HG03469 (cell line): ENCODE measurements around the gene ZNF148.

Experiments
- ATAC-seq: cut with Tn5 transposase; IDR thresholded peaks from one replicate; pipeline ENCODE4 v1.9.1; 2021; ENCODE audit warnings: mild to moderate bottlenecking, moderate library complexity, moderate number of reproducible peaks; ENCODE audit not compliant: unreplicated experiment

The ZNF148 gene

DNA sequence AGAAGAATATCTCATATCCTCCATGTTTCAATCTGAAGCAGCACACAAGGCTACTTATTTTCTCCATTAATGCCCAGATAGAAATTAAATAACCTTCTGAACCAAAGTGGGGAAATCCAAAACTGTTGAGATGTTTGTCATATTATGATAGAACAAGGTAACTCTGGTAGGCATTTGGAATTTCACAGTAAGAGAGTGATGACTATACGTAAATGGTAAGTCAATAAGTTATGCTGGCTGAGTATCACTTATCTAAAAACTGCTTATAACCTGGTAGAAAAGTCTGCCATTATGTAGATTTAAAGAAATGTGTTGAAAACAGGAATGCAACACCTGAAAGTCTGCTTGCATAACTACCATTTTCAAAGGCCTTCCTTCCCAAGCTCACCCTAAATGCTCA lies 145.4 kb downstream of the ZNF148 start:
- no peak for ATAC-seq

DNA sequence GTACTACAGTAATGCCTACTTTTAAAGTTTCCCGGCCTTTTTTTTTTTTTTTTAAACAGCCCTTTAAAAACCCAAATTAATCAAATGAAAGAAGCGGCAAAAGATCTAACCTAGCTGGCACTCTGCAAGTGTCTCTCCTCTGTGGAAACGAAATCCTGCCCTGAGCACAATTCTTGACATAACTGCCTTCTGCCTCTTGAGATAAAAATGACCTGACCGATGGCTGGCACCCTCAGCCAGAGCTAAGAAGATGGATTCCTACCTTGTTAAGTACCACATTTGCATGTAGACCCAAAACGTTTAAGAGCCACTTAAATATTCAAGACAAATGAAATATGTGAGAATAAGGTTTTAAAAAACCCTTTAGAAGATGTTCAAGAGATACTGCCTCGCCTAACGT lies 146.0 kb downstream of the ZNF148 start:
- no peak for ATAC-seq

DNA sequence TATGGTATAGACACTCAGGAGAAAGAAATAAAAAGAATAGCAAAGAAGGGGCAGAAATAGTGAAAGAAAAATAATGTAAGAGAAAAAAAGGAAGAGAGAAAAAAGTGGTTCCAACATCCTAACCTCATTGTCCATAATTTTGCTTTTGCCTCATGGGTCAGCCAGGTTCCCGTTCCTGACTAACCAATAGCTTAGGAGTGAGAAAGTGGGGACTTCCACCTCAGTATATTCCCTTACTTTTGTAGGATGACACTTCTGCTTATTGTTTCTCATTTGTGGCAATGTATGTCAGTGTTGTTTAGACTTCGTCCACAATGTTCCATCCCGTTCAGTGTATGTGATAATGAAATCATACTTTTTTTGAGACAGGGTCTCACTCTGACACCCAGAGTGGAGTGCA lies 153.3 kb downstream of the ZNF148 start:
- ATAC-seq, result no peak

DNA sequence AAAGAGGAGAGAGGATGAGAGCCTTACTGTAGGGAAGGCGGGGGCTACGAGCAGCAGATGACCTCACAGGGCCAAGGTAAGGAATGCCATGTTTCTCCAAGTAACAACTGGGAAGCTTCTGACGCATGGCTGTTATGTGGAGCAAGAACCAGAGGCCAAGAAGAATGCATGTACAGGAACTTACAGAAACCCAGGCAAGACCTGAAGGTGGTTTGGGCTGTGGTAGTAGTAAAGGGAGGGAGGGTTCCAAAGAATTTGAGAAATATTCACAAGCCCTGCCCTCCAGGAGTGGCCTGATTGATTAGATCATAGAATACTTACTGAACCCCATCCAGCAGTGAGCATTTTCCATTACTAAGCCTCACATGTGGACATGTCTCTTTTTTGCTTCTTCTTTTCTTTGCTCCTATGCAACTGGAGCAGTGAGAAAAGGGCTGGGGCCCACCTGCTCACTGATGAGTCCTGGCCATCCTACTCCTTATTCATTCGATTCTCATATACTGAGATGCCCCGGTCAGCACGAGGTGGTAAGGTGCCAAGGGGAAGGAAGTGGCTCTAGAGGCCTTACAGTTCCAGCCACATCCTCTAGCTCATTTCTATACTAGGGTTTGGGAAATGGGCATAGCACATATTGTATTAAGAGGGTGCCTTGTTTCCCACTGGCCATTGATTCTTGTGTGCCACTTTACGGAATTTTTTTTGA lies 154.2 kb downstream of the ZNF148 start:
- ATAC-seq, result no peak

DNA sequence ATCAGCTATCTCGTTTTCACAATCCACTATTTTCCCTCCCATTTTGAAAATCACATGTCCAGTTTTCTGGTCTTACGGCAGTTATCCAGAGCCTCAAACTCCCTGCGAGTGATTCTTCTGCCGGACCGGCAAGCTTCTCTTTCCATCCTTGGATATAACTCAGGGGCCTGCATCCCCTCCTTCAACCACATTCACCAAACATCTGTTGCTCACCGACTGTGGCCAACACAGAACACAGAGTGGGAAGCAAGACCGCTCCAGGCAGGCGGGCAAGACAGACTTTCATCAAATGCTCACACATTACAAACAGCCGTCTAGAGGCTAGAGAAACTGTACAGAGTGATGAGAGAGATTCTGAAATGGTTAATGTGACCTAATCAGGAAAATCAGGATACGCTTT lies 154.9 kb downstream of the ZNF148 start:
- ATAC-seq, result no peak

DNA sequence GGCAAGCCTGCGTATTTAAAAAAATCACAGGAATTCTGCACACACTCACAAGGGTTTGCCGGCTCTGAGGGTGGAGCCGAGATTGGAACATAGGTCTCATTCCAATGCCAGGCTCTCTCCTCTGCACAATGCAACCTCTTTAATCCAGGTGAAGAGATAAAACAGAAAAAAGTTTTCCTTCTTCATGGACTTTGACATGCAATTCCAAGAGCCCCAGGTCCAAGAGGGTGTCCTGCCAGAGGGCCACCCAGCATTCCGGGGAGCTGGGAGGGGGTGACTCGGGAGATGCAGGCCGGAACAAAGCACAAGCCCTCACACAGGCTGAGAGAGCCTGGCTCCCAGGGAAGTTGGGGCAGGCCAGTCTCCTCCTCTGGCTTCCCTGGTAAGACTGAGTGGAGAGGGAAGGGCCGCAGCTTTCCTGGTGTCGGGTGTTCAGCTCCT lies 155.8 kb downstream of the ZNF148 start:
- ATAC-seq, result no peak

DNA sequence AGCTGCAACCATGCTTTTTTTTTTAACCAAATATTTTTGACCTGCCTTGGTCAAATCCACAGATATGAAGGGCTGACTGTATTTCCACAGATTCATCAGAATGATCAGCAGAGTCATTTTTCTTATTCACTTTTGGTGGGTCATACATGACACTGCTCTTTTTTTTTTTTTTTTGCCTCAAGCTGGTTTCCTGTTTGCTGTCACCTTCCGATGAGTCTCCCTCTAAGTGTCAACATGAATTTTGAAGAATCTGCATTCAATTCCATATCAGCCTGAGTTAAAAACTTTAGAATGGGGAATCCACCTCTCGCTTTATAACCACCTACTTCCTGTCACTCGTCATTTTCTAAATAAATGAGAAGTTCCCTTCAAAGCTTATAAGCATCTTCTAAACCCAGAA lies 160.4 kb downstream of the ZNF148 start:
- no peak for ATAC-seq

DNA sequence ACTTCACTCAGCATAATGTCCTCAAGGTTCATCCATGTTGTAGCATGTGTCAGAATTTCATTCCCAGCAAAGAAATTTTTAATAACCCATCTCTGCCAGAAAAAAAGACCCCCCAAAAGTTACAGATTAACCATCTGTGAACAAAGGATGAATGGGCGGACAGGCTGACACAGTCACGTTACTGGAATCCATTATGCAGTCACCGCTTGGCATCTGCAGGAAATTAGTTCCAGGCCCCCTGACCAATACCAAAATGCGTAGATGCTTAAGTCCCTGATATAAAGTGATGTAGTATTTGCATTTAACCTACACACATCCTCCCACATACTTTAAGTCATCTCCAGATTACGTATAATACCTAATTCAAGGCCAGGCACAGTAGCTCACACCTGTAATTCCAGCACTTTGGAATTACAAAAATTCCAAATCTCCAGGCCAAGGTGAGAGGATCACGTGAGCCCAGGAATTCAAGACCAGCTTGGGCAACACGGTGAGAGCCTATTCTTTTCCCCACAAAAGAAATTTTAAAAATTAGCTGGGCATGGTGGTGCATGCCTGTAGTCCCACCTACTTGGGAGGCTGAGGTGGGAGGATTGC lies 161.1 kb downstream of the ZNF148 start:
- no peak for ATAC-seq

DNA sequence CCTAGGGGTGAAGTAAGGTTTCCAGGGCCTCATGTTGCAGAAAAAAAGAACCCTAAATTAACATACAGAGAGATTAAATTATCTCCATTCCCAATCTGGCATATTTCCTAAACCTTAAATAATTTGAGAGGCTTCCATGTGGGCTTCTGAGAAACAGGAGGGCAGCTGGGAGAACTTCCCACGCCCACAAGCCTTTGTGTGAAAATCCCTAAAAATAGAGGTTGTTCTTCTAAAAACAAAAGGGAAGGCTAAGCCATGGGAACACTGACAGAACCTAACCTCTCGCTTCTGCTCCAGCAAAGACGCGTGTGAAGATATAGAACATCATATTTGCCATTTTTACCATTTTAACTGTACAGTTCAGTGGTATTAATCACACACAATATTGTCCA lies 161.8 kb downstream of the ZNF148 start:
- no peak for ATAC-seq

DNA sequence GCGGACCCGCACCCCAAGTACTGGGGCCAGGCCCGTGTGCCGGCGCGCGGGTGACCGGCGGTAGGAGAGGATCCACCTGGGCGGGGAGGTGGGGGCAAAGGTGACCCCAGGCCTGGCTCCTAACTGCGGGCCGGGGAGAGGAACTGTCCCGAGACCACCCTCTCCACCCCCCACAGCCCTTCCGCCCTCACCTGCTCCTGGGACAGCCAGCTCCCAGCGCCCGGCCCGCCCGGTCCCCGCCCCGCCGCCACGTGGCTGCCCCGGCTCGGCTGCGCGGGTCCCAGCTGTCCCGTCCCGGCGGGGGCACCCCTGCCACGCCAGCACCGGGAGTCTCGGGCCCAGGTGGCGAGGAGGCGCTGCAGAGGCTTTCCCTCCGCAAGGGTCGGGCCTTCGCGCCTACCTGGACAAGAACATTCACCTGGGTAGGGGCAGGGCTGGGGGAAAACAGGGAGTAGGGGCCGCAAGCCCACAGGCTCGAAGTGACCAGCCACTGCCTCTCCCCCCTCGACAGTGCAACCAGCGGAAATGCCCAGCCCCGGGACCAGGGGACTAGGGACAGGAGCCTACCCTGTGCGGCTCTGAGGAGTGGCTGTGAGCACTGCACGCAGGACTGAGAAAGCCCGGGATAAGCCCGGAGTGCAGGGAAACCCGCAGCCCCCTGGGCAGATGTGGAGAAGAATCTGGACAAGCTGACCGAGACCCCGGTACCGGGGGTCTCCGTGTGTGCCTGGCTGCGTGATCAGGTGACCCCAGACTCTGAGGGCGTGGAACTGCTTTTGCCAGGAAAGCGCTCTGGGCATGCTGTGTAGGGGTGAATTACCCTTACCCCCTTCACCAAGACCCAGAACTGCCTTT lies 162.4 kb downstream of the ZNF148 start, which contains the start of gene SLC12A8:
Gene SLC12A8, minus strand, starts transcription at position 240 of the 855 bp plus-strand sequence. CDS start 1,399 bp downstream, outside the sequence.
- ATAC-seq, result no peak

DNA sequence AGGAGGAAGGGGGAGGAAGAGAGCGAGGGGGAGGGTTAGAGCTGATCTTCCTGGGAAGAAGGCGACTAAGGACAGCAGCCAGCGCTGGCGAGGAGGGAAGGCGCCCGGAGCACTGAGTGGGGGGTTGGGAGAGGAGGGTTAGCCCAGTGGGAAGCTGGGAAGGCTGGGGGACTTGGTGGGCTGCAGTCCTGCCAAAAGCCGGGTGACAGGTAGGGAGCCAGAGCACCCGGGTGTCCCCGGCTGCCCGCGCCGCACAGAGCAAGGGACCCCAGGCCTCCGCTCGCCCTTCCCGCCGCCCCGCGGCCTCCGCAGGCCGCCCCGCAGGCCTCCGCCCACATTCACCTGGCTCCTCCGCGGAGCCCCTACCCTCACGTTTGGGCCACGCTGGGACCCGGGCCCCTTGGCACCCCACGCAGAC lies 163.0 kb downstream of the ZNF148 start:
- ATAC-seq, result no peak

DNA sequence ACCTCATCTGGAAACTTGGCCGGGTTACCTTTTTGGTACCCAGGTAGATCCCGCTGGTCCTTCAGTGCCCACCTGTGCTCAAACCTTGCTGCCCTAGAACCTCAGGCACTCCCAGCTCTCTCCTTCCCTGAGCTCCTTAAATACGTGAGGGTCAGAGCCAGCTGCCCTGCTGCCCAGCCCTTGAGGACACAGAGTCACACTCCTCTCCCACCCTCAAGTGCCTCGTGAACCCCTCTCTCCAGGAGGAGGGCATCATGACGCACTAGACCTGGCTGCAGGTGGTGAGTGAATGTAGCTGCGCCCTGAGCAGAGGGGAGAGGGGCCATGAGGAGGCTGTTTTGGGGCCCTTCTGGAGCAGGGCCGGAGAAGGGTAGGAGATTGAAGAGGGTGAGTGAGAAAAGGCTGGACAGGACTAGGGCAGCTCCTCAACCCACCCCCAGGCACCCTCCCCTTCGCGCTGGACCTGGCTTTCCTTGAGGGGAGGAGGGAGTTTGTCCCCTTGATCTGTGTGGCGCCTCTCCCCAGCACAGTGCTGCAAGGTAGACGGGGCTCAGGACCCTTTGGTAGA lies 163.5 kb downstream of the ZNF148 start:
- no peak for ATAC-seq

DNA sequence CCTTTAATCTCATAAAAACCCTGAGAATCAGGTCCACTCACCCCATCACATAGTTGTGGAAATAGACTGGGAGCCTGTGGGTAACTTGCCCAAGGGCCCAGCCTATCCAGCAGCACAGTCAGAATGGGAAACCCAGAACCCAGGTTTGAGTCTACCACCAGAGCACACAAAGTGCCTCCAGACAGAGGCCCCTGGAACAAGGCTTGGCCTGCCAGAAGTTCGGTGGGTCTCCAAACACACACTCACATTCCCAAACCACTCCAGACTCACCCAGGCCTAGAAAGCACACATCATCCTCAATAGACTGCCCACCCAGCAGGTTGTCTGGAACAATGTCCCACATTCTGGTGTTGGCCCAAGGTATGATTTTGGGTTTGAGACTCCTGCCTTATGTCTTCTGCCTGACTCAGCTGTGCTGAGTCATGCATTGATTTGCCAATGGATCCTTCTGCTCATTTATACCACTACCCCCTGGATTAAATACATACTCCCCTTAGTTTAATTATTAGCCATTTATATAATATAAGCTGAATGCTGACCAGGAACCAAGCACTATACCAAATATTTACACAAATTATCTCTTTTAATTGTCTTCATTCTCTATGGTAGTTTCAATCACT lies 167.1 kb downstream of the ZNF148 start:
- no peak for ATAC-seq

DNA sequence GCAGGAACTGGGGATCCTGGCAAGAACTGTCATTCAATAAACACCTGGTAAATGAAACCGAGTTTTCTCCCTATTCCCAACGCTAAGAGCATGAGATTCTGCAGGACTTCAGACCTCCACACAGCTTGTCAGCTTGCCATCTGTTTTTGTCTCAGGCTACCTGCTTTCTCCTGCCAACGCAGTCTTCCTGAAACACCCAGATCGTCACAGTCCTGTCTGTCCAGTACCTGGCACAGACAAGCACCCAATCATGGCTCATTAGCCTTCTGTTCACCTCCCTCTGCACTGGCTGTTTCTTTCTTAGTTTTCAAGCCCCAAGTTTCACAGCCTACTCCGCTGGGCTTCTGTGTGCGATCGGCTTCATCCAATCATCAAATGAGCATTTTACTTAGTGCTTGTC lies 167.6 kb downstream of the ZNF148 start:
- no peak for ATAC-seq

DNA sequence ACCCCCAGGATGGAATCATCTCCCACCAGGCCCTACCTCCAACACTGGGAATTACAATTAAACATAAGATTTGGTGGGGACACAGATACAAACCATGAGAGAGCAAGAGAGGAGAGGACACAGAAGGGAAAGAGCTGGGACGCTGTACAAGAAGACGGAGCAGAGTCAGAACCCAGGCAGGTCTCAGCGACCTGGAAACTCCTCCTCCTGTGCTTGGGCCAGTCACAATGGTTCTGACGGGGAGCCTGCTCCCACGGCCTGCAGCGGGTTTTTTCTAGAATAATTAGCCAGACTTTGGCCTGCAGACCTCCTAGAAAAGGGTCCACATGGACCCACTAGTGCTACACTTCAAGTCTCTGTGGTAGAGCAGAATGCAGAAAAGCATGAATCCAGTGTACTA lies 168.2 kb downstream of the ZNF148 start:
- no peak for ATAC-seq

DNA sequence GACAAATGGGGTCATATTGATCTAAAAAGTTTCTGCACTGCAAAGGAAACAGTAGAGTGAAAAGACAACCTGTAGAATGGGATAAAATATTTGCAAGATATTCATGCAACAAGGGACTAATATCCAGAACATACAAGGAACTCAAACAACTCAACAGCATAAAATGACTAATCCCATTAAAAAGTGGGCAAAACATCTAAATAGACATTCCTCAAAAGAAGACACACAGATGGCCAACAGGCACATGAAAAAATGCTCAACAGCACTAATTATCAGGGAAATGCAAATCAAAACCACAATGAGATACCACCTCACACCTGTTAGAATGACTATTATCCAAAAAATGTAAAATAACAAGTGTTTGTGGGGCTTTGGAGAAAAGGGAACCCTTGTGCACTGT lies 171.4 kb downstream of the ZNF148 start:
- ATAC-seq, result no peak

DNA sequence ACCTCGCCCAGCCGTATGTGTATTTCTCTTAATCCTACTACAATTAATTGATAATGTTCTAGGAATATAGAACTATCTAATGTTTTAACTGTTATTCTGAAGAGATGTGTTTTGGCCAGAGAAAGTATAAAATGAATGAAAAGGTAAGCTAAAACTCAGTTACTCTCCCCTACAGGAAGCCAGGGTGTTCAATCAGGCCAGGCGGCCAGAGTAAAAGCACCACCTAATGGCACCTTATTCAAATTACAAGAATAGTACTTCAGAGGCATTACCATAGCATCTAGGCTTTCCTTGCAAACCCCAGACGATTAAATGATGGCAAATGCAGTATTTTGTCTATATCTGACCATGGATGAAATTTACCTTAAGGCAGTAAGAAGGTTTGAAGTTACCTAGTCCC lies 172.9 kb downstream of the ZNF148 start:
- no peak for ATAC-seq

DNA sequence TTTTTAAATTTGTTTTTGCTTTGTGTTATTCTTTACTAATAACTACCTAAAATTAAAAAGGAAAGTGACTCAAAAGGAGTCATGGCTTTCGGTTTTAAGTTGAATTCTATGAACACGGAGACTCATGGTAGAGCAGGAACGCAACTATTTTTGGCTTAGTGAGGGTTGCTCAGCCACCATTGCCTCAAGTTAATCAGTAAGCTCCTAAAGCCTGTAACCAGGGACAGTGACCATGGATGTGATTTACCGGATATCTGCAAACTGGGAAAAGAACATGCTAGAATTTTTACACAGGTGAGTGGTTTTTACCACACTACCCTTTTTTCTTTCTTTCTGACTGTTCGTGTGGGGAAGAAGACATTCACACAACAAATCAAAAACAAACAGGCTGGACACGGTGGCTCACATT lies 174.4 kb downstream of the ZNF148 start:
- no peak for ATAC-seq

DNA sequence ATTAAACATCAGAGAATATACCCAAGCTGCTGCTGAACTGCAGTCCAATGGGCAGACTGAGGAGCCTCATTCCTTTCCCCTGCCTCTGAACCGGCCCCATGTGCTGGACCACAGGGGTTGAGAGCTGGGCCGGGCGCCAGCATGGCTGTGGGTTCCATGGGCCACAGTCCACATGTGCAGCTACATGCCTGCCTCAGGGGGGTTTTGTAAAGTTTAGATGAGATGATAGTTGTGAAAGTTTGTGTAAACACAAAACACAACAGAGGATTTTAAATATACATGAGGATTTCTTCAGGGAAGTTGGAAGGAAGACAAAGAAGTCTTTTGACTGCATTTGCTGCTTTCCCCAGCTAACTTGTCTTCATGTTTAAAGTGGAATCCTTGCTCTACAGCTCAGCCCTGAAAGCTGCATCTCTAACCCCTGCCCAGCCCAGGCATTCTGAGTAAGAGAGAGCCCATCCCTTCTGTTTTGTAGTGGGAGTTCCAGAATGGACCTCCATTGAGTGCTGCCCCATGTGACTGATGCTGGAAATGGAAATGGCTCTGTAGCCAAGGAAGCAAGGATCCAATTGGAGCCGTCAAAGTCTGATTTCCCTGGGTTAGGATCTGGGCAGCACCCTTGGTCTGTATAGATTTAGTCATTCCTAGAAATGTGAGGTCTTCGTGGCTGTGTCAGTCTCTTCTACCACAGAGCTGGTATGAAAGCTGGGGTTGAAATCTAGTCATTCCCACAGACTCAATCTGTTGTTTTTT lies 180.1 kb downstream of the ZNF148 start:
- ATAC-seq, result no peak
